Body of pancreas (tissue), 4 donors: ENCODE results near the gene RASIP1. TPM values are rescaled to one million over a fixed set of nuclear protein-coding genes. Genes with fewer than 3 reads are reported as not detected.

Source experiments
- ATAC-seq: fragments of 150-250 bp; one replicate; pipeline ENCODE4 v1.9.1; 2016
- DNase-seq, 4 donors: peaks; one replicate each; pipeline ENCODE4 v3.0.0-alpha.2; 2019
- H3K27ac ChIP-seq, 4 donors: fragments of 200-600 bp; sonication (generic); 1 replicate in 3 of 4; 2 replicates in 1 of 4; pipeline versions ENCODE4 v1.5.1 to v1.6.1; 2016 to 2019; ENCODE audit warnings: mild to moderate bottlenecking in 1 of 4, mixed read lengths in 1 of 4, moderate library complexity in 1 of 4
- H3K27me3 ChIP-seq, 2 donors: fragments of 200-600 bp; sonication (generic); one replicate each; pipeline ENCODE4 v1.6.0; 2016; ENCODE audit warnings: mild to moderate bottlenecking in 1 of 2
- H3K36me3 ChIP-seq, 2 donors: fragments of 200-600 bp; sonication (generic); replicated peaks in 1 of 2; 2 replicates each; pipeline ENCODE4 v1.5.1; 2016; ENCODE audit warnings: low read depth in 2 of 2; ENCODE audit not compliant: insufficient read depth in 1 of 2
- H3K4me1 ChIP-seq: fragments of 200-600 bp; sonication (generic); one replicate; pipeline ENCODE4 v1.6.0; 2016
- H3K4me3 ChIP-seq, 2 donors: fragments of 200-600 bp; sonication (generic); 1 replicate in 1 of 2; 2 replicates in 1 of 2; pipeline ENCODE4 v1.5.1; 2016 to 2019
- H3K9me3 ChIP-seq, 3 donors: fragments of 200-600 bp; sonication (generic); 1 replicate in 2 of 3; 2 replicates in 1 of 3; pipeline ENCODE4 v1.5.1; 2016
- POLR2A ChIP-seq, 3 donors: fragments of 450-650 bp; IDR thresholded peaks; one replicate each; pipeline ENCODE4 v1.6.1; 2016; ENCODE audit warnings: antibody characterized with exemption in 3 of 3, mild to moderate bottlenecking in 2 of 3
- WGBS, 2 donors: methylation state at CpG; one replicate each; pipeline ENCODE4 v1.1.5; 2017; 5-methylcytosine and 5-hydroxymethylcytosine counted together
- intact Hi-C: fragments of 100-400 bp; cut with DNase I; formaldehyde crosslinking; loops from one replicate; pipeline ENCODE4 v1.15.1; 2023
- total RNA-seq, 2 donors: library from RNA; depleted of rRNA; stranded (reverse); fragments of >200 nt; gene quantifications; one replicate each; pipeline ENCODE4 v1.1.0, GENCODE V29; 2016
- TF ChIP-seq, protein P1 (sequence below), 7 experiments: fragments of 450-650 bp in 4 of 7; fragments of 200-600 bp in 3 of 7; sonication (generic) in 3 of 7; IDR thresholded peaks; one replicate each; pipeline ENCODE4 v1.5.1; 2016 to 2019; ENCODE audit warnings: antibody characterized with exemption in 7 of 7

Gene RASIP1
- total RNA-seq, 2 donors from 2014 or later = 14.5 to 60.0 TPM

- DNase-seq (peak; percentile 49 to 66 (median 52)), ATAC-seq (no peak)
- Histone ChIP-seq H3K27me3 (no peaks in the 10 kb centered on the region), H3K36me3 (no peaks in the 10 kb centered on the region), H3K4me1 (peaks cover 73% of the 10 kb centered on the region), H3K9me3 (no peaks in the 10 kb centered on the region), H3K4me3 (peak overlapping the region in 1 of 2 donors; percentile 12), H3K27ac (peak overlapping the region; percentile 34 to 94 (median 82))
- TF ChIP-seq POLR2A (IDR thresholded peaks at IDR 0.05) = peak in 1 of 3 donors; percentile 3
- TF ChIP-seq, protein P1, sequence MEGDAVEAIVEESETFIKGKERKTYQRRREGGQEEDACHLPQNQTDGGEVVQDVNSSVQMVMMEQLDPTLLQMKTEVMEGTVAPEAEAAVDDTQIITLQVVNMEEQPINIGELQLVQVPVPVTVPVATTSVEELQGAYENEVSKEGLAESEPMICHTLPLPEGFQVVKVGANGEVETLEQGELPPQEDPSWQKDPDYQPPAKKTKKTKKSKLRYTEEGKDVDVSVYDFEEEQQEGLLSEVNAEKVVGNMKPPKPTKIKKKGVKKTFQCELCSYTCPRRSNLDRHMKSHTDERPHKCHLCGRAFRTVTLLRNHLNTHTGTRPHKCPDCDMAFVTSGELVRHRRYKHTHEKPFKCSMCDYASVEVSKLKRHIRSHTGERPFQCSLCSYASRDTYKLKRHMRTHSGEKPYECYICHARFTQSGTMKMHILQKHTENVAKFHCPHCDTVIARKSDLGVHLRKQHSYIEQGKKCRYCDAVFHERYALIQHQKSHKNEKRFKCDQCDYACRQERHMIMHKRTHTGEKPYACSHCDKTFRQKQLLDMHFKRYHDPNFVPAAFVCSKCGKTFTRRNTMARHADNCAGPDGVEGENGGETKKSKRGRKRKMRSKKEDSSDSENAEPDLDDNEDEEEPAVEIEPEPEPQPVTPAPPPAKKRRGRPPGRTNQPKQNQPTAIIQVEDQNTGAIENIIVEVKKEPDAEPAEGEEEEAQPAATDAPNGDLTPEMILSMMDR (IDR thresholded peaks at IDR 0.05) = no peak
- intact Hi-C loops = no loop called here
- WGBS, 2 donors = 43 to 44% methylated on average over 21 to 27 of the region's 29 CpGs
These were observed 10.5 kb upstream of the RASIP1 start for GRCh38 chr19:48750771-48751504.

GRCh38 chr19:48750351-48750750, 9.9 kb upstream of the RASIP1 start:
- peaks cover 72% of the 10 kb centered on the region for H3K4me1 ChIP-seq
- ATAC-seq (no peak), DNase-seq (peak; percentile 40 to 56 (median 46))
- H3K4me3 ChIP-seq = no peak overlapping the region
- 50 to 53% methylated on average over 3 to 29 of the region's 31 CpGs for WGBS, 2 donors
- intact Hi-C loops = no loop called here
- no peaks in the 10 kb centered on the region for H3K36me3 ChIP-seq
- peak in 1 of 3 donors; percentile 20 for TF ChIP-seq POLR2A (IDR thresholded peaks at IDR 0.05)
- TF ChIP-seq, protein P1 (IDR thresholded peaks at IDR 0.05) = peak in 4 of 7 experiments; percentile 41 to 53 (median 52)
- no peaks in the 10 kb centered on the region for H3K9me3 ChIP-seq
- H3K27ac ChIP-seq = peak overlapping the region; percentile 34 to 94 (median 82)
- no peaks in the 10 kb centered on the region for H3K27me3 ChIP-seq

DNA sequence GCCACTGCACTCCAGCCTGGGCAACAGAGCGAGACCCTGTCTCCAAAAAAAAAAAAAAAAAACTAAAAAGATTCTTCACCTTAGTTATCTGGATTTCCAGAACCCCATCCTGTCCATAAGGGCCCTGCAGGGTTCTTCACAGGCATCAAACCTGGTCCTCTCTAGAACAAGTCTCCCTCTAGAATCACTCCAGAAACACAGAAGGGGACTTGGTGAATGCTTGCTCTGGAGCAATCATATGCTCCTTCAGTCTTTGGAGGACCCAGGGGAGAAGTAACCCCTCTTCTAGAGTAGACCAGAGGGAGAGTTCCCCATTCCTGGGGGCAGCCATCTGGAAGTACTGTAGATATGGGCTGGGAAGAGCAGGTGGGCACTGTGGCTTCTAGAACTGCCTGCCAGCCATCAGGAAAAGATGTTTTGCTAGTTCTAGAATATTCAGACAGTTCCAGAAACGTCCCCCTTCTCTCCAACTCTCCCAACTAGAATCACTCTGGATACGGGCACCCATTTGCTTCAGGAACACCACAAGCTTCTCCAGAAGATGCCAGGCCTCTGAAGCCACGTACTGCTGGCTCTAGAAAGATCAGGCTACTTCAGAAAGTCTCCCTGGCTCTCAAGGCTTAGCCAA, 9.3 kb upstream of the RASIP1 start:
- H3K27me3 ChIP-seq = no peaks in the 10 kb centered on the region
- ATAC-seq (no peak), DNase-seq (no peak)
- WGBS, 2 donors = 42 to 55% methylated on average over 3 to 4 of the region's 4 CpGs
- H3K4me1 ChIP-seq = peaks cover 65% of the 10 kb centered on the region
- H3K36me3 ChIP-seq = no peaks in the 10 kb centered on the region
- intact Hi-C loops = no loop called here
- TF ChIP-seq, protein P1 (IDR thresholded peaks at IDR 0.05) = no peak
- no peak for TF ChIP-seq POLR2A (IDR thresholded peaks at IDR 0.05)
- peak overlapping the region; percentile 34 to 94 (median 82) for H3K27ac ChIP-seq
- H3K4me3 ChIP-seq = no peak overlapping the region
- no peaks in the 10 kb centered on the region for H3K9me3 ChIP-seq

DNA sequence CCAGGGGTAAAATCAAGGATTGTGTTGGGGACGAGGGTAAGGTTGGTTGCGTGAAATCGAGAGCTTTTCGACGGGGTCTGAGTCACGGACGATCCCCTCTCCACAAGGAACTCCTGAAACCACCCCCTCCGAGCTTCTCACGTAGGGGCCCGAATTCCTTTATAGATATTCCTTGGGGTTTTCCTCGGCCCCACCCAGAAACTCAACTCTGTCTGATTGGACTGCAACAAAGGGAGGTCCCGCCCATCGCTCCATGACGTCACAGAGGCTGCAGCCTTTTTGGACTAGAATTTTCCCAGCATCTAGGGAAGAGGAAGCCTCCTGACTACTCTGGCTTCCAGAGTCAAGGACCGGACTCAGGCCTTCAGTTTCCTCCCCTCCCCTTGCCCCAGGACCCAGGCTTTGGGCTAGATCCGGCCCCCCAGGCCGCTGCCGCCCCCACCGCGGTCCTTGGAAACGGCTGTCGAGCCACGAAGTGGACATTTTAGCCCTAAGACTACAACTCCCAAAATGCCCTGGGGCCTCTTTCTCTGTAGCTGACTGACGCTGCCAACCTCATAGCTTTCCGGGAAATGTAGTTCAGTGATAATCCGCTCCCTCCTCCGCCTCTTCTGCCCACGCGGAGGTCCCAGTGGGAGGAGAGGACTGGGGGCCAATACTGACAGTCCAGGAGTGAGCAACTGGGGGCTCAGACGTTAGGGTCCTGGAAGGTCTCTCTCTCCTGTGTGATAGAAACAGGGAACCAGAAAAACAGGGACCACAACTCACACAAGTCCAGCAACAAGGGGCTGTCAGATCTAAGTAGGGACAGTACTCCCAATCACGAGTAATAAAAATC, 6.5 kb upstream of the RASIP1 start, which contains the start of gene IZUMO1:
Gene IZUMO1, minus strand, starts transcription at position 172 of the 838 bp plus-strand sequence. CDS start 1,050 bp downstream, outside the sequence.
- H3K9me3 ChIP-seq = no peaks in the 10 kb centered on the region
- intact Hi-C loops = no loop called here
- H3K4me3 ChIP-seq = no peak within 1 kb of the TSS
- TF ChIP-seq POLR2A (IDR thresholded peaks at IDR 0.05) = peak in 2 of 3 donors; percentile 29 to 42
- TF ChIP-seq, protein P1 (IDR thresholded peaks at IDR 0.05) = no peak
- ATAC-seq (peak; percentile 63), DNase-seq (peak; percentile 82 to 90 (median 82))
- WGBS, 2 donors = 17 to 35% methylated on average over 26 to 31 of the region's 31 CpGs
- H3K27ac ChIP-seq = peak within 1 kb of the TSS; percentile 65 to 94 (median 69)
- no peaks in the 10 kb centered on the region for H3K27me3 ChIP-seq
- peaks cover 45% of the 10 kb centered on the region for H3K4me1 ChIP-seq
- no peaks in the 10 kb centered on the region for H3K36me3 ChIP-seq
